Hepatocyte (in vitro differentiated cells): ENCODE data around the gene FHOD3. TPM values are rescaled to one million over a fixed set of nuclear protein-coding genes. Genes with fewer than 3 reads are reported as not detected.

Experiments used
- DNase-seq: peaks from one replicate; pipeline ENCODE4 v3.0.0-alpha.2; 2016; ENCODE audit warnings: low spot score
- H2AFZ ChIP-seq: fragments of 200-600 bp; sonication (generic); 2 replicates; pipeline ENCODE4 v1.6.0; 2016; ENCODE audit warnings: antibody characterized with exemption, mild to moderate bottlenecking
- H3K27ac ChIP-seq: fragments of 200-600 bp; sonication (generic); 2 replicates; pipeline ENCODE4 v1.5.1; 2016; ENCODE audit warnings: mild to moderate bottlenecking
- H3K27me3 ChIP-seq: fragments of 200-600 bp; sonication (generic); 2 replicates; pipeline ENCODE4 v1.6.1; 2016
- H3K36me3 ChIP-seq: fragments of 200-600 bp; sonication (generic); replicated peaks from 2 replicates; pipeline ENCODE4 v1.5.1; 2016; ENCODE audit warnings: low read depth; ENCODE audit not compliant: insufficient read depth
- H3K4me1 ChIP-seq: fragments of 200-600 bp; sonication (generic); 2 replicates; pipeline ENCODE4 v1.5.1; 2016; ENCODE audit warnings: mild to moderate bottlenecking, moderate library complexity; ENCODE audit not compliant: insufficient read depth
- H3K4me2 ChIP-seq: fragments of 200-600 bp; sonication (generic); 2 replicates; pipeline ENCODE4 v1.6.0; 2016
- H3K4me3 ChIP-seq: fragments of 200-600 bp; sonication (generic); 2 replicates; pipeline ENCODE4 v1.5.1; 2016; ENCODE audit warnings: mild to moderate bottlenecking
- H3K79me2 ChIP-seq: fragments of 200-600 bp; sonication (generic); 2 replicates; pipeline ENCODE4 v1.6.0; 2017; ENCODE audit warnings: mild to moderate bottlenecking
- H3K9me2 ChIP-seq: fragments of 200-600 bp; sonication (generic); replicated peaks from 2 replicates; pipeline ENCODE4 v1.6.0; 2017; ENCODE audit warnings: mild to moderate bottlenecking; ENCODE audit not compliant: insufficient read depth
- H3K9me3 ChIP-seq: fragments of 200-600 bp; sonication (generic); 2 replicates; pipeline ENCODE4 v1.5.1; 2016; ENCODE audit warnings: low read depth, mild to moderate bottlenecking
- H4K20me1 ChIP-seq: fragments of 200-600 bp; sonication (generic); 2 replicates; pipeline ENCODE4 v1.6.0; 2016; ENCODE audit warnings: mild to moderate bottlenecking; ENCODE audit not compliant: insufficient read depth, poor library complexity, severe bottlenecking
- EZH2 ChIP-seq: fragments of 200-600 bp; sonication (generic); IDR thresholded peaks from 2 replicates; pipeline ENCODE4 v1.6.1; 2016; ENCODE audit warnings: antibody characterized with exemption, mild to moderate bottlenecking, borderline replicate concordance
- EZH2phosphoT487 ChIP-seq: fragments of 200-600 bp; sonication (generic); IDR thresholded peaks from one replicate; pipeline ENCODE4 v1.6.1; 2018; ENCODE audit warnings: antibody characterized with exemption, mild to moderate bottlenecking, low read depth, moderate library complexity; ENCODE audit not compliant: unreplicated experiment, severe bottlenecking
- WGBS: methylation state at CpG from one replicate; pipeline ENCODE4 v1.1.6; 2016; ENCODE audit warnings: low lambda C conversion rate; ENCODE audit errors: missing lambda C conversion rate; 5-methylcytosine and 5-hydroxymethylcytosine counted together
- polyA plus RNA-seq: library from polyadenylated mRNA; unstranded; fragments of >200 nt; fragmentation: Nextera tagmentation; extraction: Ambion mirVana; gene quantifications from 2 replicates; pipeline ENCODE4 v1.2.1, GENCODE V29; 2016
- total RNA-seq: library from RNA; depleted of rRNA; stranded (reverse); fragments of >200 nt; gene quantifications from 2 replicates; pipeline ENCODE4 v1.2.3, GENCODE V29; 2014
- TF ChIP-seq, protein P1 (sequence below): fragments of 200-600 bp; sonication (generic); IDR thresholded peaks from 2 replicates; pipeline ENCODE4 v1.5.1; 2016; ENCODE audit warnings: antibody characterized with exemption, mild to moderate bottlenecking; ENCODE audit not compliant: poor library complexity

Gene FHOD3
- total and polyA plus RNA-seq, 2 experiments from 2014 or later = 1.7 to 2.7 TPM

- TF ChIP-seq EZH2phosphoT487 (no peak), EZH2 (no peak)
- TF ChIP-seq, protein P1, sequence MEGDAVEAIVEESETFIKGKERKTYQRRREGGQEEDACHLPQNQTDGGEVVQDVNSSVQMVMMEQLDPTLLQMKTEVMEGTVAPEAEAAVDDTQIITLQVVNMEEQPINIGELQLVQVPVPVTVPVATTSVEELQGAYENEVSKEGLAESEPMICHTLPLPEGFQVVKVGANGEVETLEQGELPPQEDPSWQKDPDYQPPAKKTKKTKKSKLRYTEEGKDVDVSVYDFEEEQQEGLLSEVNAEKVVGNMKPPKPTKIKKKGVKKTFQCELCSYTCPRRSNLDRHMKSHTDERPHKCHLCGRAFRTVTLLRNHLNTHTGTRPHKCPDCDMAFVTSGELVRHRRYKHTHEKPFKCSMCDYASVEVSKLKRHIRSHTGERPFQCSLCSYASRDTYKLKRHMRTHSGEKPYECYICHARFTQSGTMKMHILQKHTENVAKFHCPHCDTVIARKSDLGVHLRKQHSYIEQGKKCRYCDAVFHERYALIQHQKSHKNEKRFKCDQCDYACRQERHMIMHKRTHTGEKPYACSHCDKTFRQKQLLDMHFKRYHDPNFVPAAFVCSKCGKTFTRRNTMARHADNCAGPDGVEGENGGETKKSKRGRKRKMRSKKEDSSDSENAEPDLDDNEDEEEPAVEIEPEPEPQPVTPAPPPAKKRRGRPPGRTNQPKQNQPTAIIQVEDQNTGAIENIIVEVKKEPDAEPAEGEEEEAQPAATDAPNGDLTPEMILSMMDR = no peak
- Histone ChIP-seq H3K36me3 (no peaks in the 10 kb centered on the region), H3K27me3 (no peaks in the 10 kb centered on the region), H3K4me1 (no peaks in the 10 kb centered on the region), H3K27ac (no peak overlapping the region), H3K9me2 (no peaks in the 10 kb centered on the region), H4K20me1 (no peaks in the 10 kb centered on the region), H3K9me3 (no peaks in the 10 kb centered on the region), H3K79me2 (no peaks in the 10 kb centered on the region), H2AFZ (no peak overlapping the region), H3K4me2 (no peak overlapping the region), H3K4me3 (no peak overlapping the region)
- DNase-seq = no peak
Observed at GRCh38 chr18:36537289-36537688, 239.8 kb downstream of the FHOD3 start.

DNA sequence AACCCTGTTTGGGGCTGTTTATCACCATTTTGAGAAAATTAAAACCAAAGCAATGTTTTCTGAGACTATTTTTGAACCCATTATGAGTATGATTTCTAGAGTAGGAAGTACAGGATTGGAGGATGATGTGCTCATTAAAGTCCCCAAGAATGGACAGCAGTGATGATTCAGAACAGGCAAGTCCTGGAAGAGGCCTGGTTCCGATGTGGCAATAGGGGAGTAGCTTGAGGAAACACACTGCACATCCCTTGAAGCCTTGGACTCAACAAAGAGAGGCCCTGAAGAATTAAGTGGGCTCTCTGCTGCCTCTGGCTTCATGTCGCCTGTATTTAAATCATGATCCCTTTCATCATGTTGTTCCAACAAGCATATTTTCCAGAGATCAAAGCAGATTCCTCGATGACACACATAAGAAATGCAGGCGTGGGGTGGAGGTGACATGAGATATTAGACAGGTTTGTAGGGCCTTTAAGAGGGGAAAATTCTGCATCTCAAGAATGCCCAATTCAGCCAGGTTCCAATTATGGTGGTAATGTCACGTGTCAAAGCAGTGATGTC, 242.2 kb downstream of the FHOD3 start:
- Histone ChIP-seq H3K9me3 (no peaks in the 10 kb centered on the region), H3K4me1 (no peaks in the 10 kb centered on the region), H3K4me2 (no peak overlapping the region), H4K20me1 (no peaks in the 10 kb centered on the region), H3K79me2 (no peaks in the 10 kb centered on the region), H3K27me3 (no peaks in the 10 kb centered on the region), H2AFZ (no peak overlapping the region), H3K9me2 (no peaks in the 10 kb centered on the region), H3K4me3 (no peak overlapping the region), H3K27ac (no peak overlapping the region), H3K36me3 (no peaks in the 10 kb centered on the region)
- TF ChIP-seq, protein P1 = no peak
- no peak for TF ChIP-seq EZH2phosphoT487
- no peak for TF ChIP-seq EZH2
- 63% methylated on average over 5 of the region's 5 CpGs for whole genome bisulfite sequencing
- DNase-seq = no peak

- no peak overlapping the region for H3K27ac ChIP-seq
- 91% methylated on average over 2 of the region's 2 CpGs for WGBS
- no peaks in the 10 kb centered on the region for H3K79me2 ChIP-seq
Observed at GRCh38 chr18:36543030-36543429, 245.5 kb downstream of the FHOD3 start.

More at GRCh38 chr18:36543030-36543429, 245.5 kb downstream of the FHOD3 start:
- TF ChIP-seq EZH2 (no peak), EZH2phosphoT487 (no peak)
- TF ChIP-seq, protein P1 = no peak
- H3K4me1 ChIP-seq = no peaks in the 10 kb centered on the region
- no peaks in the 10 kb centered on the region for H3K27me3 ChIP-seq
- no peak overlapping the region for H2AFZ ChIP-seq
- H3K4me2 ChIP-seq = no peak overlapping the region
- no peaks in the 10 kb centered on the region for H3K9me2 ChIP-seq
- no peaks in the 10 kb centered on the region for H3K36me3 ChIP-seq
- no peaks in the 10 kb centered on the region for H3K9me3 ChIP-seq
- DNase-seq = no peak
- no peak overlapping the region for H3K4me3 ChIP-seq
- H4K20me1 ChIP-seq = no peaks in the 10 kb centered on the region
